Fibroblast of peridontal ligament (primary cell): ENCODE results near the gene ZRANB1.

Source experiments
- DNase-seq: peaks from one replicate; pipeline ENCODE4 v3.0.0-alpha.2; 2010; ENCODE audit errors: extremely low read depth

The ZRANB1 gene

DNA sequence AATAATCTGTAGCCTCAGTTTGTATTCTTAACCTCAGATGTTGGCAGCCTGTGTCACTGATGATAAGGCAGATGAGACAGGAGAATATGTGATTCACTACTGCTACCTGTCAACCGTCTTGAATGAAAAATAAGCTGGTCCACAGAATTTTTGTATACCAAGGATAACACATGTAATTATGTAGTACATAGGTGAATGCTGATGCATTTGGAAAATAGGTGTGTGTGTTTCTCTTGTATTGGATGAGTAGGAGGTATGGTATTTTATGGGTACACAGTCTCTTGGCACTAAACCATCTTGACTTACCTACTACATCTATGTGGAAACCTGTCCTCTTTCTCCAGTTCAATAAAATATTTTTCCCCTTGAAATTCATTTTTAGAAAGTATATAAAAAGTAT is 20.7 kb upstream of the ZRANB1 start:
- no peak for DNase-seq

GRCh38 chr10:124923684-124924083 is 18.2 kb upstream of the ZRANB1 start:
- DNase-seq: no peak

GRCh38 chr10:124926548-124926947 is 15.4 kb upstream of the ZRANB1 start:
- DNase-seq: no peak

GRCh38 chr10:124928087-124928486 is 13.8 kb upstream of the ZRANB1 start:
- no peak for DNase-seq

GRCh38 chr10:124928545-124928944 is 13.4 kb upstream of the ZRANB1 start:
- DNase-seq: no peak

DNA sequence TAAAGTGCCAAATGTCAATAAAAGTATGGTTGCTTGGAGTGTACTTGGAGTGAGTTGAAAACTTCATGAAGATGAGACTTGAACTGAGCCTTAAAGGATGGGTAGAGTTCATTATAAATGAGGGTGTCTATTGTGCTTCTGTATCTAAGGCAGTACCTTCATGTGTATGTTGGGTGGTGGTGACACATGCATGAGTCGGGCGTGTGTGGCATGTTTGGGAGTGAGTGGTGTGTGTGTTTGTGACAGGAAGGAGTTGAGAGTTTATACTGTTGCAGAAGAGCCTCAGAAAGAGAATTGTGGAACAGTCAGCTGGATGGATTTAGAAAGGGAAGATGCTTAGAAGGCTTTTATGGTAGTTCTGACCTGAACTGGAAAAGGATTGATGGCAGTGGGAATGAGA is 6.0 kb upstream of the ZRANB1 start:
- DNase-seq: no peak

DNA sequence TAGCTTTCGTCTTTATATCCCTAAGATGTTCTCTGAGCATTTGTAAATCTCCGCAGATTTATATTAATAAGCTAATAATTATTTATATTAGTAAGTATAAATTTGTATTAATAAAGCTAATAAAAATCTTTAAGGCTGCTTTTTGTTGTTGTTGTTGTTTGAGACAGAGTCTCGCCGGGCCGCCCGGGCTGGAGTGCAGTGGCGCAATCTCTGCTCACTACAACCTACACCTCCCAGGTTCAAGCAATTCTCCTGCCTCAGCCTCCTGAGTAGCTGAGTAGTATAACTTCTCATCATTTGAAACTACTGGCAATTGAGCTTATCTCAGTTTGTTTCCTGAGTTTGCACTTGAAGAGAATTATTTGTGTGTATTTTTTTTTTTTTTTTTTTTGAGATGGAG is 5.1 kb upstream of the ZRANB1 start:
- DNase-seq: no peak

DNA sequence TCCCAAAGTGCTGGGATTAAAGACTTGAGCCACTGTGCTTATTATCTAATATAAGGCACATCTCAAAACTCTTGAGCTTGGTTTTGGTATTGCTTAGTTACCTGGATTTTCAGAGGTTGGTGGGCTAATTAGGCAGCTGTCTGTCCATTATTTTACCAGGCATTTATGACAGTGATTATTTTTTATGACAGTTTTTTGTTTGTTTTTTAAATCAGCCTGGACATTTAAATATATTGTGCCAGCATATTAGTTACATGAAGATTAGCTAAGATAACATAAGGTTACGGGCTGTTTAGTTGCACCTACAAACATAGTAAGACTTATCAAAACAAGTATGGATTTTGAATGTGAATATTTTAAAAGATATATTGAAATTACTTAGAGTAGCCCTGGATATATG is 2.6 kb upstream of the ZRANB1 start:
- no peak for DNase-seq

- DNase-seq: no peak
Observed at GRCh38 chr10:124942317-124943169, 620 bp downstream of the ZRANB1 start.

GRCh38 chr10:124943301-124944092 is 1.6 kb downstream of the ZRANB1 start:
- DNase-seq: peak; percentile 89

DNA sequence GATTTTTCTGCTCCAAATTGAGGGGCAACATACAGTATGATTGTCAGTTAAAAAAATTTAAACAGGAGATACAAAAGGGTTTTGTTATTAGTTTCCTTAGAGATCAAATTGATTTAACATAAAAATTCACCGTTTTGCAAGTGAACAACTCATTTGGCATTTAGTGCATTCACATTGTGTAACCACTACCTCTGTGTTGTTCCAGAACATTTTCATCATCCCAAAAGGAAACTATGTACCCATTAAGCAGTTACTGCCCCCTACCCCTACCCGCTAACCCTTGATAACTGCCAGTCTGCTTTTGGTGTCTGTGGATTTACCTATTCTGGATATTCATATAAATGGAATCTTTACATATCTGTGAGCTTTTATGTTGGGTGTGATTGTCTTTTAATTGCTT is 3.1 kb downstream of the ZRANB1 start:
- DNase-seq: peak; percentile 63

DNA sequence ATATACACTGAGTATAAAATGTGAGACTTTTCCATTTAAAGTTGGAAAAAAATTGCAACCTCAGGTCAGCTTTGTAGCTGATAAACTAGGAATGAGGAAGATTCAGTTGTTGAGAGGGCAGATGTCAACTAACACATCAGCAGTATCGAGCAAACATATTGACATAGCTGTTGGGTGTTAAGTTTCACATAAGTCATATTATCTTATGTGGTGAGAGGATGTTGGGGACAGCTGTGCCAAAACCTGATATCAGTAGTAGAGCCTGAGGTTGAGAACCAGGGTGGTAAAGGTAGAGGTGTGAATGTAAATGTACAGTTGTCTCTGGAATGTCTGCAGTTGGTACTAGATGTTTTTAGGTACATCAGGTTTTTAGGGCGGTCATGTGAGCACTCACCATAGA is 5.0 kb downstream of the ZRANB1 start:
- no peak for DNase-seq

DNA sequence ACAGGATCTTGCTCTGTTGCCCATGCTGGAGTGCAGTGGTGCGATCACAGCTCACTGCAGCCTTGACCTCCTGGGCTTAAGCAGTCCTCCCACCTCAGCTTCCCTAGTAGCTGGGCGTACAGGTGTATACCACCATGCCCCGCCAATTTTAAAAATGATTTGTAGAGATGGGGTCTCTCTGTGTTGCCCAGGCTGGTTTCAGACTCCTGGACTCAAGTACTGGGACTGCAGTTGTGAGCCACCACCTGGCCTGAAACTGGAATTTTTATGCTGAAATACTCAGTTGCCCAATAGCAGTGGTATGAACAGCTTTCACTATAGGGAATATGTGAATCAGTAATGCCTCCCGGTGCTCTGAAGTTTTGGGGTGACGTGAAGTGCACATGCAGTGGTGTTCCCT is 7.6 kb downstream of the ZRANB1 start:
- DNase-seq: peak; percentile 52

DNA sequence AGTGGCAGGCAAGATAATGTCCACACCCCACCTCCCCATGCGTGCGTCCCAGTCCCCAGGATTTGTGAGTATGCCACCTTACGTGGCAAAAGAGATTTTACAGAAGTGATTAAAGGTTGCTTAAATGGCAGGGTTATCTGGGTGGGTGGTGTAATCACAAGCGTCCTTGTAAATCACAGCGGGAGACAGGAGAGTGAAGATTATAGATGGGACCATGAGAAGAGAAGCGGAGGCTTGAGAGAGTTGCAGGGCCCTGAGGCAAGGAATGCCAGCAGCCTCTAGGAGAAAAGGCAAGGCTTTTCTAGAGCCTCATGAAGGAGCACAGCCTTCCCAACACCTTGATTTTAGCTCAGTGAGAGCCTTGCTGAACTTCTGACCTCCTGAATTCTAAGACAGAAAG is 10.2 kb downstream of the ZRANB1 start:
- no peak for DNase-seq

- no peak for DNase-seq
Observed at GRCh38 chr10:124953421-124953820, 11.5 kb downstream of the ZRANB1 start.

- no peak for DNase-seq
Observed at GRCh38 chr10:124955243-124955642, 13.3 kb downstream of the ZRANB1 start.

GRCh38 chr10:124955868-124956267 is 13.9 kb downstream of the ZRANB1 start:
- DNase-seq: no peak

GRCh38 chr10:124956764-124957163 is 14.8 kb downstream of the ZRANB1 start:
- peak; percentile 31 for DNase-seq

- DNase-seq: no peak
Observed at GRCh38 chr10:124957404-124957947, 15.6 kb downstream of the ZRANB1 start.

DNA sequence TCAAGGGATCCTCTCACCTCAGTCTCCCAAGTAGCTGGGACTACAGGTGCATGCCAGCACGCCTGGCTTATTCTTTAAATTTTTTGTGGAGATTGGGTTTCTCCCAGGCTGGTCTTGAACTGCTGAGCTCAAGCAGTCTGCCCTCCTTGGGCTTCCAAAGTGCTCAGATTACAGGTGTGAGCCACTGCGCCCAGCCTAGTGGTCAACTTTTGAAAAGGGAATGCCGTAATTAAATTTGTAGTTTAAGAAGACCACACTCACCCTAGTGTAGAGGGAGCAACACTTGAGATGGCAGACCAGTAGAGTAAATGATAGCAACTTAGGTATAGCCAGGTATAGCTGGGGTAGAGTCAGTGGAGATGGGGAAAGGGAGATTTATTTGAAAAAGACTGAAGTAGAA is 17.6 kb downstream of the ZRANB1 start:
- DNase-seq: no peak

GRCh38 chr10:124961248-124961570 is 19.3 kb downstream of the ZRANB1 start:
- DNase-seq: peak; percentile 17

DNA sequence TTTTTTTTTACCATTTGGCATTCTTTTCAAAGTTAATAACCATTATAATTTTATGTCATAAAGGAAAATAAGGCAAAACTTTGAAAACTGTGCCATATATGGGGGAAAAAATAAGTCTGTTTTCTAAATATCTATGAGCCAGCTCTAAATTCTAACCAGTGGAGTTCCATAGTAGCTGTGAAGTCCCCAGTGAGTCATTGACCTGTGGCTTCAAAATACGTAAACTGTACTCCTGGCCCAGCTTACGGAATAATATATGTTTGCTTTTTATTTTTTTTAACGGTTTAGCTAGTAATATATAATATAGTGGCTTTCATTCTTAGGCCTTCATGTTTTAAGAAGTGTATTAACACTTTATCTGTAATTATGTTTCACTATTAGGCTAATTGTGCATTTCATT is 20.5 kb downstream of the ZRANB1 start:
- DNase-seq: no peak
